ENCODE measurements around the gene COL24A1. TPM values are rescaled to one million over a fixed set of nuclear protein-coding genes. Genes with fewer than 3 reads are reported as not detected.

The COL24A1 gene
- total RNA-seq, 1 experiment from 2014 or later, result 1.1 TPM

DNA sequence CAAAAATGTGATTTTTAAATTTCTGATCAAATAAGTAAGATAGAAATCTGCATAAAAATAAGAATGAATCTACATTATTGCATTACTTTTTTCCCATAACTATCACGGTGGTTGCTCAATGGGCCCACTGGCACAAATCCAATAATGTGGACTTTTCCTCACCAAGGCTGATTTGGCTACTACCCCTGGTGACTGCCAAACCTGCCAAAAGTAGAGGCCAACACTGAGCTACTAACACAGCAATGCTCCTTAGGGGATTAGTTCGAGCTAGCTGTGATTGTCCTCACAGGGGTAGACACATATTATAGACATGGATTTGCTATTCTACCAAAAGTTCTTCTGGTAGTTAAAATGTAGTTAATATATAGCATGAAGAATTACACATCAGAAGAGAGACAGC lies 340.7 kb downstream of the COL24A1 start:
- POLR2A ChIA-PET, result no interaction called here
- H3K9me3 Mint-ChIP-seq, result no peaks in the 10 kb centered on the region
- ATAC-seq (no peak), DNase-seq (ENCODE audit: low spot score) (no peak)
- H3K27ac Mint-ChIP-seq, result no peak overlapping the region
- no peaks in the 10 kb centered on the region for H3K27me3 Mint-ChIP-seq (ENCODE audit: low read depth)
- TF ChIP-seq ZNF121 (CRISPR knock-in tag; IDR thresholded peaks at IDR 0.05), result no peak
- no peak for TF ChIP-seq ELF4 (CRISPR knock-in tag; IDR thresholded peaks at IDR 0.05; ENCODE audit: low read depth)
- no peak for TF ChIP-seq ZNF671 (CRISPR knock-in tag; IDR thresholded peaks at IDR 0.05)
- no peak for TF ChIP-seq TCF7 (CRISPR knock-in tag; IDR thresholded peaks at IDR 0.05; ENCODE audit: low read depth)
- TF ChIP-seq TP53 (CRISPR knock-in tag; IDR thresholded peaks at IDR 0.05), result no peak
- H3K4me3 Mint-ChIP-seq, result no peak overlapping the region
- CTCF ChIA-PET, result no interaction called here
- H3K4me1 Mint-ChIP-seq, result peaks cover 24% of the 10 kb centered on the region
- no peaks in the 10 kb centered on the region for H3K36me3 Mint-ChIP-seq

DNA sequence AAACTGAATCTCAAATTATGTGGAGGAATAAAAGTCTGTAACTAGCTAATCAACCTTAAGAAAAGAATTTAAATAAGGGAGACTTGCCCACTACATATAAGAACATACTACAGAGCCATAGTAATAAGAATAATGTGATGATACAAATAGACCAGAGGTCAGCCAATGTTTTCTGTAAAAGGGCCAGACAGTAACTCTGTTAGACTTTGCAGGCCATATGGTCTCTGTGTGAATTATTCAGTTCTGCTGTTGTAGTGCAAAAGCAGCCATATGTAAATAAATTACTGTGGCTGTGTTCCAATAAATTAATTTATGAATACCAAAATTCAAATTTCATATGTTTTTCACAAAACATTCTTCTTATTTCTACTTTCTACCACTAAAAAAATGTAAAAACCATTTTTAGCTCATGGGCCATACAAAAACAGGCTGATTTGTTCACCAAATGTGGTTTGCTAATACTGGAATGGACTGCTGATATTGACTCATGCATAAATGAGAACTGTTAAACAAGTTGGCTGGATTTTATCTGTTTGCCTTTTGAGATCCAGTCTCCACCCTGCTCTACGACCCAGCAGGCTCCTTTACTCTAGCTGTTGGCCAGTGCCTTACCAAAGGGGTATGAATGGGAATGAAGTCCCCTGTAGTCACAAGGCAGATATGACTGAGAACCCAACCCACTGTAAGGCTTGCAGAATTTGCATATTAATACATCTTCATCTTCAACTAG lies 350.2 kb downstream of the COL24A1 start:
- Mint-ChIP-seq H3K27me3 (ENCODE audit: low read depth) (no peaks in the 10 kb centered on the region), H3K27ac (no peak overlapping the region), H3K4me3 (no peak overlapping the region), H3K36me3 (peaks cover 6% of the 10 kb centered on the region; the same call in 1 of the 2 replicates), H3K9me3 (peaks cover 39% of the 10 kb centered on the region), H3K4me1 (no peaks in the 10 kb centered on the region)
- TF ChIP-seq SMAD3 (CRISPR knock-in tag; IDR thresholded peaks at IDR 0.05; ENCODE audit: borderline replicate concordance) (no peak), ZBTB21 (CRISPR knock-in tag; IDR thresholded peaks at IDR 0.05; ENCODE audit: borderline replicate concordance) (no peak), ZNF423 (CRISPR knock-in tag; IDR thresholded peaks at IDR 0.05) (no peak), ELF4 (CRISPR knock-in tag; IDR thresholded peaks at IDR 0.05; ENCODE audit: low read depth) (no peak)
- TF ChIP-seq, protein P1, sequence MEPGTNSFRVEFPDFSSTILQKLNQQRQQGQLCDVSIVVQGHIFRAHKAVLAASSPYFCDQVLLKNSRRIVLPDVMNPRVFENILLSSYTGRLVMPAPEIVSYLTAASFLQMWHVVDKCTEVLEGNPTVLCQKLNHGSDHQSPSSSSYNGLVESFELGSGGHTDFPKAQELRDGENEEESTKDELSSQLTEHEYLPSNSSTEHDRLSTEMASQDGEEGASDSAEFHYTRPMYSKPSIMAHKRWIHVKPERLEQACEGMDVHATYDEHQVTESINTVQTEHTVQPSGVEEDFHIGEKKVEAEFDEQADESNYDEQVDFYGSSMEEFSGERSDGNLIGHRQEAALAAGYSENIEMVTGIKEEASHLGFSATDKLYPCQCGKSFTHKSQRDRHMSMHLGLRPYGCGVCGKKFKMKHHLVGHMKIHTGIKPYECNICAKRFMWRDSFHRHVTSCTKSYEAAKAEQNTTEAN (CRISPR knock-in tag; IDR thresholded peaks at IDR 0.05), result no peak
- CTCF ChIA-PET, result no interaction called here
- ATAC-seq (no peak), DNase-seq (ENCODE audit: low spot score) (no peak)
- POLR2A ChIA-PET, result no interaction called here

DNA sequence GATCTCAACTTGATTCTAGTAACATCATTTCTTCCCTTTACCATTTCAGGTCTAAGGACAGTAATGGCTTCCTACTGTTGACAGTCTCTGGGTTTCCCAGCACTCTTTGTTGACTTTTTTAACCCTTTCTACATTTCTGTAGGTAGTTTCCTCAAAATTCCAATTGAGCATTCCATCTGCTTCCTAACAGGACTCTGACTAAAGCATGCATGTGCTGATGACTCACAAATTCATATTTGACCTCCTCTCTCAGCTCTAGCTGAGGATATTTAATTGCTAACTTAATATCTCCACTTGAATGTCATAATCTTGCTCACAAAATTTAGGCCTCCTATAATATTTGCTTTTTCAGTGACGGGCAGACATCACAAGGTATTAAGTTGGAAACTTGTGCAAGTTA lies 355.1 kb downstream of the COL24A1 start:
- peaks cover 11% of the 10 kb centered on the region for H3K9me3 Mint-ChIP-seq
- H3K27me3 Mint-ChIP-seq (ENCODE audit: low read depth), result no peaks in the 10 kb centered on the region
- ChIA-PET POLR2A (no interaction called here), CTCF (no interaction called here)
- no peaks in the 10 kb centered on the region for H3K36me3 Mint-ChIP-seq
- no peak overlapping the region for H3K27ac Mint-ChIP-seq
- no peak for DNase-seq (ENCODE audit: low spot score)
- H3K4me1 Mint-ChIP-seq, result no peaks in the 10 kb centered on the region
- no peak for ATAC-seq
- H3K4me3 Mint-ChIP-seq, result no peak overlapping the region
- TF ChIP-seq FOXK1 (CRISPR knock-in tag; IDR thresholded peaks at IDR 0.05), result no peak
- TF ChIP-seq HMGA2 (CRISPR knock-in tag; IDR thresholded peaks at IDR 0.05), result no peak
- no peak for TF ChIP-seq NR3C1 (CRISPR knock-in tag; conservative IDR thresholded peaks at IDR 0.05; ENCODE audit: low read depth)
- TF ChIP-seq, protein P2, sequence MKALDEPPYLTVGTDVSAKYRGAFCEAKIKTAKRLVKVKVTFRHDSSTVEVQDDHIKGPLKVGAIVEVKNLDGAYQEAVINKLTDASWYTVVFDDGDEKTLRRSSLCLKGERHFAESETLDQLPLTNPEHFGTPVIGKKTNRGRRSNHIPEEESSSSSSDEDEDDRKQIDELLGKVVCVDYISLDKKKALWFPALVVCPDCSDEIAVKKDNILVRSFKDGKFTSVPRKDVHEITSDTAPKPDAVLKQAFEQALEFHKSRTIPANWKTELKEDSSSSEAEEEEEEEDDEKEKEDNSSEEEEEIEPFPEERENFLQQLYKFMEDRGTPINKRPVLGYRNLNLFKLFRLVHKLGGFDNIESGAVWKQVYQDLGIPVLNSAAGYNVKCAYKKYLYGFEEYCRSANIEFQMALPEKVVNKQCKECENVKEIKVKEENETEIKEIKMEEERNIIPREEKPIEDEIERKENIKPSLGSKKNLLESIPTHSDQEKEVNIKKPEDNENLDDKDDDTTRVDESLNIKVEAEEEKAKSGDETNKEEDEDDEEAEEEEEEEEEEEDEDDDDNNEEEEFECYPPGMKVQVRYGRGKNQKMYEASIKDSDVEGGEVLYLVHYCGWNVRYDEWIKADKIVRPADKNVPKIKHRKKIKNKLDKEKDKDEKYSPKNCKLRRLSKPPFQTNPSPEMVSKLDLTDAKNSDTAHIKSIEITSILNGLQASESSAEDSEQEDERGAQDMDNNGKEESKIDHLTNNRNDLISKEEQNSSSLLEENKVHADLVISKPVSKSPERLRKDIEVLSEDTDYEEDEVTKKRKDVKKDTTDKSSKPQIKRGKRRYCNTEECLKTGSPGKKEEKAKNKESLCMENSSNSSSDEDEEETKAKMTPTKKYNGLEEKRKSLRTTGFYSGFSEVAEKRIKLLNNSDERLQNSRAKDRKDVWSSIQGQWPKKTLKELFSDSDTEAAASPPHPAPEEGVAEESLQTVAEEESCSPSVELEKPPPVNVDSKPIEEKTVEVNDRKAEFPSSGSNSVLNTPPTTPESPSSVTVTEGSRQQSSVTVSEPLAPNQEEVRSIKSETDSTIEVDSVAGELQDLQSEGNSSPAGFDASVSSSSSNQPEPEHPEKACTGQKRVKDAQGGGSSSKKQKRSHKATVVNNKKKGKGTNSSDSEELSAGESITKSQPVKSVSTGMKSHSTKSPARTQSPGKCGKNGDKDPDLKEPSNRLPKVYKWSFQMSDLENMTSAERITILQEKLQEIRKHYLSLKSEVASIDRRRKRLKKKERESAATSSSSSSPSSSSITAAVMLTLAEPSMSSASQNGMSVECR (CRISPR knock-in tag; IDR thresholded peaks at IDR 0.05; ENCODE audit: borderline replicate concordance), result no peak
- TF ChIP-seq, protein P3, sequence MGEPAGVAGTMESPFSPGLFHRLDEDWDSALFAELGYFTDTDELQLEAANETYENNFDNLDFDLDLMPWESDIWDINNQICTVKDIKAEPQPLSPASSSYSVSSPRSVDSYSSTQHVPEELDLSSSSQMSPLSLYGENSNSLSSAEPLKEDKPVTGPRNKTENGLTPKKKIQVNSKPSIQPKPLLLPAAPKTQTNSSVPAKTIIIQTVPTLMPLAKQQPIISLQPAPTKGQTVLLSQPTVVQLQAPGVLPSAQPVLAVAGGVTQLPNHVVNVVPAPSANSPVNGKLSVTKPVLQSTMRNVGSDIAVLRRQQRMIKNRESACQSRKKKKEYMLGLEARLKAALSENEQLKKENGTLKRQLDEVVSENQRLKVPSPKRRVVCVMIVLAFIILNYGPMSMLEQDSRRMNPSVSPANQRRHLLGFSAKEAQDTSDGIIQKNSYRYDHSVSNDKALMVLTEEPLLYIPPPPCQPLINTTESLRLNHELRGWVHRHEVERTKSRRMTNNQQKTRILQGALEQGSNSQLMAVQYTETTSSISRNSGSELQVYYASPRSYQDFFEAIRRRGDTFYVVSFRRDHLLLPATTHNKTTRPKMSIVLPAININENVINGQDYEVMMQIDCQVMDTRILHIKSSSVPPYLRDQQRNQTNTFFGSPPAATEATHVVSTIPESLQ (CRISPR knock-in tag; IDR thresholded peaks at IDR 0.05), result no peak
- no peak for TF ChIP-seq SOX15 (CRISPR knock-in tag; IDR thresholded peaks at IDR 0.05)
- TF ChIP-seq, protein P4, sequence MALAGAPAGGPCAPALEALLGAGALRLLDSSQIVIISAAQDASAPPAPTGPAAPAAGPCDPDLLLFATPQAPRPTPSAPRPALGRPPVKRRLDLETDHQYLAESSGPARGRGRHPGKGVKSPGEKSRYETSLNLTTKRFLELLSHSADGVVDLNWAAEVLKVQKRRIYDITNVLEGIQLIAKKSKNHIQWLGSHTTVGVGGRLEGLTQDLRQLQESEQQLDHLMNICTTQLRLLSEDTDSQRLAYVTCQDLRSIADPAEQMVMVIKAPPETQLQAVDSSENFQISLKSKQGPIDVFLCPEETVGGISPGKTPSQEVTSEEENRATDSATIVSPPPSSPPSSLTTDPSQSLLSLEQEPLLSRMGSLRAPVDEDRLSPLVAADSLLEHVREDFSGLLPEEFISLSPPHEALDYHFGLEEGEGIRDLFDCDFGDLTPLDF (CRISPR knock-in tag; IDR thresholded peaks at IDR 0.05), result no peak
- no peak for TF ChIP-seq SMAD4 (CRISPR knock-in tag; IDR thresholded peaks at IDR 0.05)
- no peak for TF ChIP-seq ZNF121 (CRISPR knock-in tag; IDR thresholded peaks at IDR 0.05)
- TF ChIP-seq, protein P5, sequence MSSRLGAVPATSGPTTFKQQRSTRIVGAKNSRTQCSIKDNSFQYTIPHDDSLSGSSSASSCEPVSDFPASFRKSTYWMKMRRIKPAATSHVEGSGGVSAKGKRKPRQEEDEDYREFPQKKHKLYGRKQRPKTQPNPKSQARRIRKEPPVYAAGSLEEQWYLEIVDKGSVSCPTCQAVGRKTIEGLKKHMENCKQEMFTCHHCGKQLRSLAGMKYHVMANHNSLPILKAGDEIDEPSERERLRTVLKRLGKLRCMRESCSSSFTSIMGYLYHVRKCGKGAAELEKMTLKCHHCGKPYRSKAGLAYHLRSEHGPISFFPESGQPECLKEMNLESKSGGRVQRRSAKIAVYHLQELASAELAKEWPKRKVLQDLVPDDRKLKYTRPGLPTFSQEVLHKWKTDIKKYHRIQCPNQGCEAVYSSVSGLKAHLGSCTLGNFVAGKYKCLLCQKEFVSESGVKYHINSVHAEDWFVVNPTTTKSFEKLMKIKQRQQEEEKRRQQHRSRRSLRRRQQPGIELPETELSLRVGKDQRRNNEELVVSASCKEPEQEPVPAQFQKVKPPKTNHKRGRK (CRISPR knock-in tag; IDR thresholded peaks at IDR 0.05; ENCODE audit: borderline replicate concordance), result no peak
- TF ChIP-seq, protein P6, sequence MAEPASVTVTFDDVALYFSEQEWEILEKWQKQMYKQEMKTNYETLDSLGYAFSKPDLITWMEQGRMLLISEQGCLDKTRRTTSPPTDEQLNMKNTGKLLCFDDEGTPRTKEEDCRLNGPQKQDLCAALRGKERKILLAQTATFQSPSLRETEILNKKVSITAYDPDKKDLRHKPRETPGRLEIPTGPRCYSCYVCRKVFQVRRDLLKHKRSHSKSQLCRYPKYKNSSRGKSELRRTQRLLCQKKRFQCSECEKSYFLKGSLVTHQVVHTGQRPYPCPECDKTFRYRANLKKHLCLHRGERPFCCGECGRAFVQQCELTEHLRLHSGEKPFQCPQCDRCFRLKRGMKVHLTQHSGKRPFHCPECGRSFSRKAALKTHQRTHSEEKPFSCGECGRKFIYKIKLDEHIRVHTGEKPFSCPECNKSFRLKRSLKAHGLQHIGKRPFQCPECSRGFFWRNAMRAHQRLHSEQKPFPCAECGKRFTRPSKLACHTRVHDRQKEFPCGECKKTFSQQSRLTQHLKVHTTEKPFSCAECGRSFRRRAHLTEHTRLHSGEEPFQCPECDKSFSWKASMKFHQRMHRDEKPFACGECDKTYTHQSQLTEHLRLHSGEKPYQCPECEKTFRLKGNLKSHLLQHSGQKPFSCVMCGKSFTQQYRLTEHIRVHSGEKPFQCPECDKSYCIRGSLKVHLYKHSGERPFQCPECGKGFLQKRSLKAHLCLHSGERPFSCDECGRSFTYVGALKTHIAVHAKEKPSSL (CRISPR knock-in tag; conservative IDR thresholded peaks at IDR 0.05), result no peak
